NCI-H460 (cell line): ENCODE data around the gene ZBTB46. TPM values are rescaled to one million over a fixed set of nuclear protein-coding genes. Genes with fewer than 3 reads are reported as not detected.

Source experiments
- DNase-seq: peaks from one replicate; pipeline ENCODE4 v3.0.0-alpha.2; 2016; ENCODE audit warnings: low read depth; ENCODE audit errors: extremely low read depth
- total RNA-seq: library from RNA; depleted of rRNA; stranded (reverse); fragments of >200 nt; shearing (Covaris generic); gene quantifications from 2 replicates; pipeline ENCODE4 v1.2.3, GENCODE V29; 2014

The ZBTB46 gene
- total RNA-seq, 1 experiment from 2014 or later: 0.30 TPM

- no peak for DNase-seq
These were observed 62.2 kb downstream of the ZBTB46 start for GRCh38 chr20:63768591-63769515.

- no peak for DNase-seq
These were observed 63.2 kb downstream of the ZBTB46 start for GRCh38 chr20:63767886-63768285.

GRCh38 chr20:63767456-63767855 is 63.6 kb downstream of the ZBTB46 start:
- no peak for DNase-seq

GRCh38 chr20:63766695-63767426 is 64.2 kb downstream of the ZBTB46 start:
- no peak for DNase-seq

GRCh38 chr20:63765902-63766301 is 65.2 kb downstream of the ZBTB46 start:
- DNase-seq: no peak

- no peak for DNase-seq
These were observed 65.8 kb downstream of the ZBTB46 start for GRCh38 chr20:63765082-63765873.

- no peak for DNase-seq
These were observed 71.6 kb downstream of the ZBTB46 start for GRCh38 chr20:63759377-63759901.

GRCh38 chr20:63758152-63758551 is 72.9 kb downstream of the ZBTB46 start:
- no peak for DNase-seq

- no peak for DNase-seq
These were observed 74.4 kb downstream of the ZBTB46 start for GRCh38 chr20:63756648-63756991.

- DNase-seq: no peak
These were observed 75.0 kb downstream of the ZBTB46 start for GRCh38 chr20:63755933-63756647.

GRCh38 chr20:63754008-63754407 is 77.1 kb downstream of the ZBTB46 start:
- no peak for DNase-seq

GRCh38 chr20:63753381-63753780 is 77.7 kb downstream of the ZBTB46 start:
- DNase-seq: no peak

GRCh38 chr20:63752411-63753101 is 78.5 kb downstream of the ZBTB46 start:
- no peak for DNase-seq

GRCh38 chr20:63751471-63752271 is 79.4 kb downstream of the ZBTB46 start:
- DNase-seq: no peak

- no peak for DNase-seq
These were observed 80.1 kb downstream of the ZBTB46 start for GRCh38 chr20:63750807-63751470.

- no peak for DNase-seq
These were observed 81.2 kb downstream of the ZBTB46 start for GRCh38 chr20:63749597-63750508.

- no peak for DNase-seq
These were observed 82.2 kb downstream of the ZBTB46 start for GRCh38 chr20:63748934-63749270.
